IPS DF 4.7 (cell line): ENCODE data around the gene CTAGE8.
"Not testable (repeated sequence)": the region's sequence is repeated elsewhere in the genome, so short reads cannot be mapped to it uniquely, and the experiment has no call there.

ENCODE experiments used
- DNase-seq: peaks from one replicate; pipeline ENCODE4 v3.0.0-alpha.2; 2013; ENCODE audit warnings: low spot score; ENCODE audit errors: extremely low read depth

The CTAGE8 gene

GRCh38 chr7:144269188-144269587 lies at the start of gene CTAGE8:
TSS of gene CTAGE8 (minus strand) at chr7:144269288. CDS start at chr7:144269250, 38 bp downstream.
- not testable (repeated sequence) for DNase-seq

- DNase-seq: not testable (repeated sequence)
Observed at GRCh38 chr7:144317537-144317936, 48.4 kb upstream of the CTAGE8 start.

- not testable (repeated sequence) for DNase-seq
Observed at GRCh38 chr7:144311872-144312469, 42.9 kb upstream of the CTAGE8 start, which contains the start of gene OR2A1. TSS of gene OR2A1 (plus strand) at chr7:144312419. CDS start at chr7:144318125, 5,706 bp downstream.

- not testable (repeated sequence) for DNase-seq
Observed at GRCh38 chr7:144311218-144311617, 42.1 kb upstream of the CTAGE8 start.

- DNase-seq: not testable (repeated sequence)
Observed at GRCh38 chr7:144309702-144310101, 40.6 kb upstream of the CTAGE8 start.

GRCh38 chr7:144305156-144305555 lies 36.1 kb upstream of the CTAGE8 start:
- DNase-seq: not testable (repeated sequence)

GRCh38 chr7:144303607-144304006 lies 34.5 kb upstream of the CTAGE8 start:
- not testable (repeated sequence) for DNase-seq

- not testable (repeated sequence) for DNase-seq
Observed at GRCh38 chr7:144302578-144303303, 33.7 kb upstream of the CTAGE8 start.

- not testable (repeated sequence) for DNase-seq
Observed at GRCh38 chr7:144293794-144294499, 24.9 kb upstream of the CTAGE8 start.

GRCh38 chr7:144292384-144293161 lies 23.5 kb upstream of the CTAGE8 start:
- DNase-seq: not testable (repeated sequence)

GRCh38 chr7:144291607-144292006 lies 22.5 kb upstream of the CTAGE8 start:
- not testable (repeated sequence) for DNase-seq

- not testable (repeated sequence) for DNase-seq
Observed at GRCh38 chr7:144287171-144287784, 18.2 kb upstream of the CTAGE8 start.

- not testable (repeated sequence) for DNase-seq
Observed at GRCh38 chr7:144283716-144284115, 14.6 kb upstream of the CTAGE8 start.

- not testable (repeated sequence) for DNase-seq
Observed at GRCh38 chr7:144282490-144282889, 13.4 kb upstream of the CTAGE8 start.

GRCh38 chr7:144281981-144282380 lies 12.9 kb upstream of the CTAGE8 start:
- not testable (repeated sequence) for DNase-seq

- DNase-seq: not testable (repeated sequence)
Observed at GRCh38 chr7:144280010-144280409, 10.9 kb upstream of the CTAGE8 start.

GRCh38 chr7:144275281-144275680 lies 6.2 kb upstream of the CTAGE8 start:
- not testable (repeated sequence) for DNase-seq

GRCh38 chr7:144264692-144265091 lies 4.4 kb downstream of the CTAGE8 start, which contains the start of gene OR2A7:
TSS of gene OR2A7 (minus strand) at chr7:144264792. CDS start at chr7:144259628, 5,164 bp downstream.
- not testable (repeated sequence) for DNase-seq

GRCh38 chr7:144262128-144262527 lies 7.0 kb downstream of the CTAGE8 start:
- not testable (repeated sequence) for DNase-seq

- DNase-seq: not testable (repeated sequence)
Observed at GRCh38 chr7:144259067-144259466, 10.0 kb downstream of the CTAGE8 start.
